OCI-LY3 (cell line): Measurements from ENCODE around the gene CEBPB.

Experiments used
- EZH2phosphoT487 ChIP-seq: fragments of 200-600 bp; shearing (Covaris generic); IDR thresholded peaks from 2 replicates; pipeline ENCODE4 v1.6.1; 2018; ENCODE audit warnings: antibody characterized with exemption, mixed run types, low read depth
- TF ChIP-seq, protein P1 (sequence below): fragments of 200-600, 300-600 bp; sonication (generic); IDR thresholded peaks from 2 replicates; pipeline ENCODE4 v1.5.1; 2014; ENCODE audit warnings: antibody characterized with exemption, low read length, low read depth

GRCh38 chr20:50145566-50145965 is 45.1 kb upstream of the CEBPB start:
- TF ChIP-seq, protein P1, sequence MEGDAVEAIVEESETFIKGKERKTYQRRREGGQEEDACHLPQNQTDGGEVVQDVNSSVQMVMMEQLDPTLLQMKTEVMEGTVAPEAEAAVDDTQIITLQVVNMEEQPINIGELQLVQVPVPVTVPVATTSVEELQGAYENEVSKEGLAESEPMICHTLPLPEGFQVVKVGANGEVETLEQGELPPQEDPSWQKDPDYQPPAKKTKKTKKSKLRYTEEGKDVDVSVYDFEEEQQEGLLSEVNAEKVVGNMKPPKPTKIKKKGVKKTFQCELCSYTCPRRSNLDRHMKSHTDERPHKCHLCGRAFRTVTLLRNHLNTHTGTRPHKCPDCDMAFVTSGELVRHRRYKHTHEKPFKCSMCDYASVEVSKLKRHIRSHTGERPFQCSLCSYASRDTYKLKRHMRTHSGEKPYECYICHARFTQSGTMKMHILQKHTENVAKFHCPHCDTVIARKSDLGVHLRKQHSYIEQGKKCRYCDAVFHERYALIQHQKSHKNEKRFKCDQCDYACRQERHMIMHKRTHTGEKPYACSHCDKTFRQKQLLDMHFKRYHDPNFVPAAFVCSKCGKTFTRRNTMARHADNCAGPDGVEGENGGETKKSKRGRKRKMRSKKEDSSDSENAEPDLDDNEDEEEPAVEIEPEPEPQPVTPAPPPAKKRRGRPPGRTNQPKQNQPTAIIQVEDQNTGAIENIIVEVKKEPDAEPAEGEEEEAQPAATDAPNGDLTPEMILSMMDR = no peak
- no peak for TF ChIP-seq EZH2phosphoT487
